CD8-positive, alpha-beta memory T cell (primary cell): ENCODE measurements around the gene MCC. TPM values are rescaled to one million over a fixed set of nuclear protein-coding genes. Genes with fewer than 3 reads are reported as not detected.
A peak's percentile ranks its signal among the peaks of the same experiment; 100 is the strongest.

Experiments used
- CTCF ChIA-PET: fragments of 350-600 bp; sonication (Branson Sonifier 250); formaldehyde crosslinking; loops from one replicate; lab custom pipeline; 2021; ENCODE audit warnings: antibody characterized with exemption; lab: Charles Lee
- POLR2A ChIA-PET: fragments of 350-600 bp; sonication (Branson Sonifier 250); formaldehyde crosslinking; loops from one replicate; lab custom pipeline; 2021; ENCODE audit warnings: antibody characterized with exemption; lab: Charles Lee
- DNase-seq, 5 donors: peaks; one replicate each; pipeline versions ENCODE4 v3.0.0 to v3.0.0-alpha.2; 2020 to 2022; ENCODE audit warnings: mixed read lengths in 1 of 5
- H3K27ac ChIP-seq: one replicate; pipeline ENCODE4 v1.7.0; 2013; ENCODE audit warnings: low read depth, mild to moderate bottlenecking, low read length, moderate library complexity
- H3K27me3 ChIP-seq: 2 replicates; pipeline ENCODE4 v1.7.0; 2013; ENCODE audit warnings: low read length, mild to moderate bottlenecking; ENCODE audit not compliant: insufficient read depth, poor library complexity, severe bottlenecking
- H3K36me3 ChIP-seq: 2 replicates; pipeline ENCODE4 v1.7.0; 2013; ENCODE audit warnings: mild to moderate bottlenecking, low read length, moderate library complexity; ENCODE audit not compliant: insufficient read depth
- H3K4me1 ChIP-seq: 2 replicates; pipeline ENCODE4 v1.7.0; 2013; ENCODE audit warnings: mild to moderate bottlenecking, low read length, moderate library complexity; ENCODE audit not compliant: insufficient read depth
- H3K4me3 ChIP-seq: 2 replicates; pipeline ENCODE4 v1.7.0; 2013; ENCODE audit warnings: mild to moderate bottlenecking, low read length
- H3K9me3 ChIP-seq: 2 replicates; pipeline ENCODE4 v1.7.0; 2013; ENCODE audit warnings: mild to moderate bottlenecking, low read length
- H3K27ac Mint-ChIP-seq, 8 donors: one replicate each; pipeline ENCODE4 v1.8.0; 2020 to 2021; ENCODE audit warnings: mixed read lengths in 8 of 8, mild to moderate bottlenecking in 6 of 8, inconsistent platforms in 3 of 8, moderate library complexity in 3 of 8
- H3K27me3 Mint-ChIP-seq, 2 donors: one replicate each; pipeline ENCODE4 v1.8.0; 2020 to 2021; ENCODE audit warnings: mixed read lengths in 2 of 2, mild to moderate bottlenecking in 1 of 2, moderate library complexity in 1 of 2
- H3K36me3 Mint-ChIP-seq, 3 donors: one replicate each; pipeline ENCODE4 v1.8.0; 2020 to 2021; ENCODE audit warnings: mixed read lengths in 3 of 3, inconsistent platforms in 1 of 3, mild to moderate bottlenecking in 1 of 3
- H3K4me1 Mint-ChIP-seq, 3 donors: one replicate each; pipeline ENCODE4 v1.8.0; 2020 to 2021; ENCODE audit warnings: mixed read lengths in 3 of 3, inconsistent platforms in 1 of 3, mild to moderate bottlenecking in 1 of 3
- H3K4me3 Mint-ChIP-seq, 7 donors: one replicate each; pipeline ENCODE4 v1.8.0; 2020 to 2021; ENCODE audit warnings: mixed read lengths in 7 of 7, mild to moderate bottlenecking in 6 of 7, moderate library complexity in 4 of 7, inconsistent platforms in 2 of 7
- H3K9me3 Mint-ChIP-seq, 5 donors: one replicate each; pipeline ENCODE4 v1.8.0; 2020 to 2022; ENCODE audit warnings: mixed read lengths in 5 of 5, mild to moderate bottlenecking in 3 of 5, moderate library complexity in 2 of 5, inconsistent platforms in 1 of 5
- polyA plus RNA-seq: library from polyadenylated mRNA; unstranded; fragments of 300-500 nt; fragmentation: Illumina TruSeq; gene quantifications from one replicate; pipeline ENCODE4 v1.2.3, GENCODE V29; 2021
- total RNA-seq, 2 experiments: library from RNA; stranded (reverse); gene quantifications; one replicate each; pipeline ENCODE4 v1.2.3, GENCODE V29; 2021

The MCC gene
- total and polyA plus RNA-seq, 3 experiments from 2014 or later: 4.2 to 5.4 (median 4.9) TPM

GRCh38 chr5:113311301-113311700 lies 177.0 kb downstream of the MCC start:
- Mint-ChIP-seq H3K36me3 (no peaks in the 10 kb centered on the region), H3K4me1 (no peaks in the 10 kb centered on the region), H3K27ac (no peak overlapping the region), H3K4me3 (no peak overlapping the region), H3K27me3 (peaks cover 18 to 46% of the 10 kb centered on the region in 2 donors), H3K9me3 (no peaks in the 10 kb centered on the region)
- ChIA-PET CTCF (interaction anchor here (1.4 to 1.7 kb wide), 2 partner anchors 19 to 315 kb away, joined by 3 to 5 read pairs; no protein-coding TSS in a partner anchor), POLR2A (no interaction called here)
- DNase-seq: no peak
- H3K27me3 ChIP-seq: no peaks in the 10 kb centered on the region
- no peaks in the 10 kb centered on the region for H3K9me3 ChIP-seq
- H3K4me1 ChIP-seq: no peaks in the 10 kb centered on the region
- H3K4me3 ChIP-seq: no peak overlapping the region
- no peaks in the 10 kb centered on the region for H3K36me3 ChIP-seq
- H3K27ac ChIP-seq: no peak overlapping the region

GRCh38 chr5:113302120-113302519 lies 186.1 kb downstream of the MCC start:
- no peak for DNase-seq

GRCh38 chr5:113299591-113299990 lies 188.7 kb downstream of the MCC start:
- peaks cover 18% of the 10 kb centered on the region for H3K27me3 ChIP-seq
- peak overlapping the region in 1 of 7 donors; percentile 21 for H3K4me3 Mint-ChIP-seq
- H3K36me3 ChIP-seq: no peaks in the 10 kb centered on the region
- no peak overlapping the region for H3K4me3 ChIP-seq
- H3K36me3 Mint-ChIP-seq: peaks cover 0 to 1% (median 0%) of the 10 kb centered on the region in 3 donors
- no peaks in the 10 kb centered on the region for H3K9me3 ChIP-seq
- ChIA-PET POLR2A (no interaction called here), CTCF (no interaction called here)
- peaks cover 7% of the 10 kb centered on the region for H3K4me1 ChIP-seq
- no peaks in the 10 kb centered on the region for H3K9me3 Mint-ChIP-seq
- no peak overlapping the region for H3K27ac Mint-ChIP-seq
- peaks cover 8 to 9% (median 8%) of the 10 kb centered on the region in 3 donors for H3K4me1 Mint-ChIP-seq
- H3K27ac ChIP-seq: no peak overlapping the region
- H3K27me3 Mint-ChIP-seq: peaks cover 12 to 27% of the 10 kb centered on the region in 2 donors
- no peak for DNase-seq

More at GRCh38 chr5:113302120-113302519, 186.1 kb downstream of the MCC start:
- Mint-ChIP-seq H3K4me1 (no peaks in the 10 kb centered on the region), H3K27me3 (peaks cover 10 to 30% of the 10 kb centered on the region in 2 donors), H3K9me3 (no peaks in the 10 kb centered on the region), H3K4me3 (no peak overlapping the region), H3K36me3 (no peaks in the 10 kb centered on the region), H3K27ac (no peak overlapping the region)
- POLR2A ChIA-PET: no interaction called here
- Histone ChIP-seq H3K4me3 (no peak overlapping the region), H3K27ac (no peak overlapping the region), H3K4me1 (no peaks in the 10 kb centered on the region), H3K9me3 (no peaks in the 10 kb centered on the region), H3K27me3 (no peaks in the 10 kb centered on the region), H3K36me3 (no peaks in the 10 kb centered on the region)
- CTCF ChIA-PET: no interaction called here

GRCh38 chr5:113296676-113297075 lies 191.6 kb downstream of the MCC start:
- CTCF ChIA-PET: no interaction called here
- Histone ChIP-seq H3K9me3 (no peaks in the 10 kb centered on the region), H3K4me1 (peaks cover 17% of the 10 kb centered on the region), H3K27ac (no peak overlapping the region), H3K4me3 (no peak overlapping the region), H3K36me3 (no peaks in the 10 kb centered on the region), H3K27me3 (peaks cover 22% of the 10 kb centered on the region)
- H3K9me3 Mint-ChIP-seq: no peaks in the 10 kb centered on the region
- POLR2A ChIA-PET: interaction anchor here (0.6 kb wide), 1 partner anchor 177 kb away, joined by 3 read pairs; no protein-coding TSS in a partner anchor
- no peak for DNase-seq
- H3K36me3 Mint-ChIP-seq: peaks cover 0 to 6% (median 0%) of the 10 kb centered on the region in 3 donors
- H3K4me3 Mint-ChIP-seq: peak overlapping the region in 2 of 7 donors; percentile 6 to 47
- H3K4me1 Mint-ChIP-seq: peaks cover 18 to 27% (median 20%) of the 10 kb centered on the region in 3 donors
- peaks cover 5 to 27% of the 10 kb centered on the region in 2 donors for H3K27me3 Mint-ChIP-seq
- H3K27ac Mint-ChIP-seq: peak overlapping the region in 1 of 8 donors; percentile 2

GRCh38 chr5:113295111-113295539 lies 193.1 kb downstream of the MCC start:
- ChIA-PET CTCF (interaction anchor here (1.0 to 1.8 kb wide), 4 partner anchors 13 to 310 kb away, joined by 3 to 11 read pairs (median 4); no protein-coding TSS in a partner anchor), POLR2A (interaction anchor here (0.5 to 1.2 kb wide), 3 partner anchors 274 to 1136 kb away, joined by 3 to 6 read pairs (median 5); partner anchors contain the start of gene DCP2)
- Mint-ChIP-seq H3K27me3 (peaks cover 8 to 27% of the 10 kb centered on the region in 2 donors), H3K36me3 (peaks cover 0 to 6% (median 0%) of the 10 kb centered on the region in 3 donors), H3K4me1 (peaks cover 21 to 28% (median 27%) of the 10 kb centered on the region in 3 donors), H3K9me3 (peaks cover 0 to 2% (median 0%) of the 10 kb centered on the region in 5 donors), H3K27ac (peak overlapping the region; percentile 8 to 90 (median 80)), H3K4me3 (peak overlapping the region; percentile 87 to 98 (median 96))
- Histone ChIP-seq H3K27ac (no peak overlapping the region), H3K9me3 (no peaks in the 10 kb centered on the region), H3K4me3 (peak overlapping the region; percentile 79), H3K36me3 (no peaks in the 10 kb centered on the region), H3K27me3 (peaks cover 22% of the 10 kb centered on the region), H3K4me1 (peaks cover 17% of the 10 kb centered on the region)
- DNase-seq: no peak

- POLR2A ChIA-PET: interaction anchor here (0.5 to 1.2 kb wide), 3 partner anchors 274 to 1135 kb away, joined by 3 to 6 read pairs (median 5); partner anchors contain the start of gene DCP2
- Mint-ChIP-seq H3K36me3 (peaks cover 0 to 6% (median 0%) of the 10 kb centered on the region in 3 donors), H3K9me3 (peaks cover 0 to 2% (median 0%) of the 10 kb centered on the region in 5 donors), H3K4me3 (peak overlapping the region; percentile 87 to 98 (median 96)), H3K4me1 (peaks cover 21 to 28% (median 27%) of the 10 kb centered on the region in 3 donors), H3K27me3 (peaks cover 10 to 27% of the 10 kb centered on the region in 2 donors), H3K27ac (peak overlapping the region; percentile 9 to 92 (median 84))
- H3K9me3 ChIP-seq: no peaks in the 10 kb centered on the region
- peak overlapping the region; percentile 79 for H3K4me3 ChIP-seq
- CTCF ChIA-PET: interaction anchor here (1.0 to 1.8 kb wide), 5 partner anchors 13 to 311 kb away, joined by 3 to 11 read pairs (median 3); no protein-coding TSS in a partner anchor
- peaks cover 17% of the 10 kb centered on the region for H3K4me1 ChIP-seq
- H3K36me3 ChIP-seq: no peaks in the 10 kb centered on the region
- H3K27me3 ChIP-seq: peaks cover 22% of the 10 kb centered on the region
- peak; percentile 53 to 80 (median 63) for DNase-seq
- peak overlapping the region; percentile 18 for H3K27ac ChIP-seq
Measured at GRCh38 chr5:113294311-113295110, 193.7 kb downstream of the MCC start.

- ChIA-PET POLR2A (interaction anchor here (1.2 kb wide), 1 partner anchor 317 kb away, joined by 6 read pairs; the partner anchor contains the start of gene DCP2), CTCF (interaction anchor here (1.0 to 1.1 kb wide), 5 partner anchors 12 to 312 kb away, joined by 3 to 6 read pairs (median 3); no protein-coding TSS in a partner anchor)
- H3K36me3 ChIP-seq: no peaks in the 10 kb centered on the region
- H3K27me3 ChIP-seq: peaks cover 22% of the 10 kb centered on the region
- peaks cover 17% of the 10 kb centered on the region for H3K4me1 ChIP-seq
- Mint-ChIP-seq H3K9me3 (peaks cover 0 to 2% (median 0%) of the 10 kb centered on the region in 5 donors), H3K4me1 (peaks cover 21 to 28% (median 27%) of the 10 kb centered on the region in 3 donors), H3K27ac (peak overlapping the region; percentile 9 to 92 (median 81)), H3K36me3 (peaks cover 0 to 6% (median 0%) of the 10 kb centered on the region in 3 donors), H3K4me3 (peak overlapping the region; percentile 87 to 98 (median 96)), H3K27me3 (peaks cover 10 to 27% of the 10 kb centered on the region in 2 donors)
- H3K27ac ChIP-seq: peak overlapping the region; percentile 18
- H3K4me3 ChIP-seq: peak overlapping the region; percentile 79
- no peaks in the 10 kb centered on the region for H3K9me3 ChIP-seq
- no peak for DNase-seq
Measured at GRCh38 chr5:113293975-113294310, 194.3 kb downstream of the MCC start.
